Activated naive CD4-positive, alpha-beta T cell treated with Interleukin-2 at 50 U/mL for 16 hours (primary cell): Measurements from ENCODE around the gene AGPS.
A peak's percentile ranks its signal among the peaks of the same experiment; 100 is the strongest.
"Not testable (repeated sequence)": the region's sequence is repeated elsewhere in the genome, so short reads cannot be mapped to it uniquely, and the experiment has no call there.

Experiments
- DNase-seq: peaks from one replicate; pipeline ENCODE4 v3.0.0-alpha.2; 2020

AGPS gene

DNA sequence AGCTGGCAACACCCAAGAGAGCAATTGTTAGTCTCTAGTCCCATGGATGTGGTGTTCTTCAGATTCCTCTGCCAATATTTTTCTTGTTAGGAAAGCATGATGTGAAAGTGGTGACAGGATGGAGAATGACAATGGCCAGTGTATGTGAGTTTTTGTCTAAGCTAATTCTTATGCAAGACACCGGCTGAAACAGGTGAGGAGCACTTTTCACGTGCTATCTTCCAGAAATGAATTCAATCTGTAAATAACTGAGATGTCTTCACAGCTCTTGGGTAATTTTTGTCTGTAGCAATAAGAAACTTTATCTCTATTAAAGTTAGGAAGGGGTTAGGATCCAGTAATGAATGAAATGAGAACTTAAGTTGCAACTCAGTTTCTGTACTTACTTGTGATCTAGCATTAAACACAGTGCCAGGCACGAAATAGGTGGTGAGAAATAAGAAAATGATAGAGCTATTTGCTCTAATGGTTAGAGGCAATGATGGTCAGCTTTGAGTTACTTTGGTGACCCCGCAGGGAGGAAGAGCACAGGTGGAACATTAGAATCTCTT, 676 bp upstream of the AGPS start:
- no peak for DNase-seq

DNA sequence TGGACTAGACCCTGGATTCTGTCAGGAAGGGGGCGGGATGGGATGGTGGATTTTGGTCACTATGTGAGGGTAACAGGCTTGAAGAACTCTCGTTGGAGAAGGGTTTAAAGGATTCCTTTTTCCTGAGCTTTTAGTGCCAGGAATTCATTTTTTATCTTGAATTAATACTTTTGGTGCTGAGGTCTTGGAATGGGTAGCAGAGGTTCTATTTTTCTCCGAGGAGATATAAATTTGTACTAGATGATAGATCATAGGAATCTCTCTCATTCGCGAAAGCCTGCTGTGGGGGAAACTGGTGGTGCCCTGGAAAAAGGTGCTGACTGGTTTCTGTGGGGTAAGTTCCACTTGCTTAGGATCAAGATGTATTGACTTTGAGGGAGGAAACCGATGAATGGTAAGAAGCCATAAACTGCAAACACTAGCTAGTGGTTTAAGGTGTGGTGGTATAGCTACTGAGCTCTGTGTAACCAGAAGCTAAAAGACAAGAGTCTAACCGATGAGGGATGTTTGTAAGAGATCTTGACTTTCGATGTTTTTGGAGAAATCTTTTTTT, 706 bp downstream of the AGPS start:
- peak; percentile 18 for DNase-seq

GRCh38 chr2:177393824-177394593, 1.4 kb downstream of the AGPS start:
- DNase-seq, result no peak

GRCh38 chr2:177394594-177394973, 2.0 kb downstream of the AGPS start:
- DNase-seq, result no peak

- DNase-seq, result no peak
Measured at GRCh38 chr2:177395351-177396065, 2.9 kb downstream of the AGPS start.

- DNase-seq, result no peak
Measured at GRCh38 chr2:177396703-177397460, 4.3 kb downstream of the AGPS start.

GRCh38 chr2:177397481-177398289, 5.1 kb downstream of the AGPS start:
- DNase-seq, result no peak

DNA sequence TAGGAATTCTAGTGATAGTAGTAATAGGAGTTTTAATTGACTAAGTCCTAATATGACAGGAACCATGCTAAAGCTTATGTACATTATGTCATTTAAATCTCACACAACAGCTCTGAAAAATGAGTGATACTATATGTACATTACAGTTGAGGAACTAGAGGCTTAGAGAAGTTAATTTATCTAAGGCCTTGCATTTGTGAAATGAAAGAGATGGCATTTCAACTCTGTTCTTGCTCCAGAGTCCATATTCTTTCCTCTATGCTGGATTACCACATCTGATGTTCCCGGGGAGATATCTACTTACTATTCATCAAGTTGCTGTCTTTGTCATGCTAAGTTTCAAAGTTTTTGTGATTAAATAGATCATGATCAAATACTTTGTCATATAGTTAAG, 5.7 kb downstream of the AGPS start:
- no peak for DNase-seq

DNA sequence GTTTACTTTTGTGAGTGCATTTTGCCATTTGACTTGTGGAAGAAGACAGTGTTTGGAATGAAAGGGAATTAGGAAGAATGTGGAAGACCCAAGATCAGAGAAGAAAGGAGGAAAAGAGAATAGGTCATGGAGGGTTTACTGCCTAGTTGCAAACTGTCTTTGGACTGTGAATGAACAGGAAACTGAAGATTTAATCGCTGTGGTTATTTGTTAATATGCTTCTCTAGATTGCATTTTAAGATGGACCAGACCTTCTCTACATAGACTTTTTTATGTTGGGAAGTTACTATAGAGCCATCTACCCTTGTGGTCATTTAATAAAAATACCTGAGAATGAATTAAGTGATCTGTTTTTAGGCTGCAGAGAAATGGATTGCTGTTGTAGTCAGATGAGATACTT, 6.2 kb downstream of the AGPS start:
- no peak for DNase-seq

- DNase-seq, result no peak
Measured at GRCh38 chr2:177399376-177399775, 6.8 kb downstream of the AGPS start.

DNA sequence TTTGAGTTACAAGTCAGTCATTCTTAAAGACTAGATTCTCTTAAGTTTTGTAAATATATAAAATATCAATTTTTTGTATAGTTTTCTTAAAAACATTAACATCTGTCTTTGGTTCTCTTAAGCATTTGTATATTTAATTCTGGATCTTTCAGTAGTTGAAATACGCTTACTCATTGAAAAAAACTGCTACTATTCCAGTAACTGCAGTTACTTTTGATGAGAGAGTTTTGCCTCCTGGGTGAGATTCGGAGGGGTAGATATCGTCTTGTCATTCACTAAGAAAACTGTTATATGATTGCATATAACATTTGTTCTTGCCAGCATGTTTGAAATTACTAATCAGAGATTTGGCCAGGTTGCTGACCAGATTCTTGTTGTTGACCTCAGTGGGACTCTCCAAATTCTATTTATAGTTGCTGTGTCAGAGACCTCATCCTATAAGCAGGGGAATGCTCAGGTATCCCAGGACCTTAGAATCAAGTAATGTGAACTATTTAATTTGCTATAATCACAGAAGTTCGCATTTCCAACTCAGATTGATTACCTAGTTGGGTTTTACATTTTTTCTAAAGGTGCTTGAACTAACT, 7.9 kb downstream of the AGPS start:
- no peak for DNase-seq

DNA sequence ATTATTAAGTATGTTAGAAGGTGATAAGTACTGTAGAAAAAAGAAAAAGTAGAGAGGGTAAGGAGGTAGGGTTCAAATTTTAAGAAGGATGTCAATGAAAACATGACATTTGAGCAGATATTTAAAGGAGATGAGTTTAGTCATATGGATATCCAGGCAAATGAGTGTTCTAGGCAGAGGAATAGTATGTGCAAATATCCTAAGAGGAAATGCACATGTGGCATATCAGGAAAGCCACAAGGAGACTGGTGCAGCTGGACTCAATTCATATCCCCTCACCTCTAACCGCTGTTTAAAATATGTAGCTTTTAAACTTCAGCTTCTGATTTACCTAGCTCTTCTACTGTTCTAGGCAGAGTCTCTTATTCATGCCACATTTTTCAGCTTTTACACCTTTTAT, 9.5 kb downstream of the AGPS start:
- DNase-seq, result no peak

GRCh38 chr2:177403838-177404237, 11.3 kb downstream of the AGPS start:
- DNase-seq, result no peak

DNA sequence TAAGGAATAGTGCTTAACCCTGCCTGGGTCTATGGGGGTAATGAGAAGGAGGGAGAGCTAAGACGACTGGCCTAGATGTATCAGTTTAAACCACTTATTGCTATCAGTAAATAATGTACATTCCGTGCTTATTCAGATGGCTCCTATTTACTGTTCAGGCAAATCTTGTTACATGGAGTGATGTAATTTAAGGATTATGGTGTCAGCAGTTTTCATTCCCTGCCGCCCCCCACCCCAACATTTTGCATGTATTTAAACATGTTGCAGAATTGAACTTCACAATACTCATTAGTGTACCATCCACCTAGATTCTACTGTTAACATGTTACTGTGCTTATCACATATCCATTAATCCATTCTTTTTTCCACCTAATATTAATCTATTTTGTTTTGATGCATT, 11.7 kb downstream of the AGPS start:
- no peak for DNase-seq

- DNase-seq, result no peak
Measured at GRCh38 chr2:177405029-177405692, 12.6 kb downstream of the AGPS start.

DNA sequence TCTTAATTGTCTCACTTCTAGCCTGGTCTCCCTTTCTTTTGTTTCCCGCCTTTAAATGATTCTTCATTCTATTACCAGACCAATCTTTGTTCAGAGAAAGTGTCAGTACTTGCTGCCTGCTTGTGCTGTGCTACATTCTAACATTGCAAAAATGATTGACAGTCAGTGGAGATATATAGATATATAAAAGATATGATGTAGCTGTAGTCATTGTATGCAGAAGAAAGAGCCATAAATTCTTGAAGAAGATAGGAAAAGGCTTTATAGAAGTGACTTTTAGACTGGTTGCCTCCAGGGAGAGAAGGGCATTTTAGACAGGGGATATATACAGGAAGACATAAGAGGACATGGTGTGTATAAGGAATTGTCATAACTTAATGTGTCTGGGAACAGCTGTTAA, 13.6 kb downstream of the AGPS start:
- DNase-seq, result no peak

GRCh38 chr2:177407031-177407430, 14.5 kb downstream of the AGPS start:
- no peak for DNase-seq

GRCh38 chr2:177410629-177411028, 18.1 kb downstream of the AGPS start:
- not testable (repeated sequence) for DNase-seq

GRCh38 chr2:177413703-177414102, 21.1 kb downstream of the AGPS start:
- no peak for DNase-seq

- DNase-seq, result no peak
Measured at GRCh38 chr2:177419274-177419673, 26.7 kb downstream of the AGPS start.

- no peak for DNase-seq
Measured at GRCh38 chr2:177422271-177422670, 29.7 kb downstream of the AGPS start.
